HG02885 (cell line): Measurements from ENCODE around the gene IL6ST.
"Not testable (repeated sequence)": the region's sequence is repeated elsewhere in the genome, so short reads cannot be mapped to it uniquely, and the experiment has no call there.

Experiments
- ATAC-seq: cut with Tn5 transposase; IDR thresholded peaks from one replicate; pipeline ENCODE4 v1.9.1; 2021; ENCODE audit warnings: mild to moderate bottlenecking; ENCODE audit not compliant: unreplicated experiment, poor library complexity

Gene IL6ST

GRCh38 chr5:55973296-55973695 lies 21.5 kb downstream of the IL6ST start:
- ATAC-seq: no peak

DNA sequence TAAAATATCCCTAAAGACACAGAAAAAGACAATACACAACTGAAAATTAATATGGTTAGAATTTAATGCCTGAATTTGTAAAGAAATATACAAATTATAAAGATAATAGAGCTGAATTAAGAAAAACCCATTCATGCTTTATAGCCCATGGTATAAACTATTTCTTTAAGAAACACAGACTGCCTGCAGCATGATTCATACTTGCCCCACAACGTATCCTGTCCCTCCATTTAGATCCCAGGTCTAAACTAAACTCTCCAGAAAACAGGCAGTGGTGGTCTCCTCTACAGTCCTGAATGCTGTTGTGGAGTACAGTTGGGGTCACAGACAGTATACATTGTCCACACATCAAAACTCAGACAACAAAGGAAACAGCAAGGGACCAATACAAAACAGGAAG lies 24.8 kb downstream of the IL6ST start:
- no peak for ATAC-seq

- no peak for ATAC-seq
Measured at GRCh38 chr5:55966284-55966683, 28.5 kb downstream of the IL6ST start.

- ATAC-seq: no peak
Measured at GRCh38 chr5:55965525-55965924, 29.2 kb downstream of the IL6ST start.

DNA sequence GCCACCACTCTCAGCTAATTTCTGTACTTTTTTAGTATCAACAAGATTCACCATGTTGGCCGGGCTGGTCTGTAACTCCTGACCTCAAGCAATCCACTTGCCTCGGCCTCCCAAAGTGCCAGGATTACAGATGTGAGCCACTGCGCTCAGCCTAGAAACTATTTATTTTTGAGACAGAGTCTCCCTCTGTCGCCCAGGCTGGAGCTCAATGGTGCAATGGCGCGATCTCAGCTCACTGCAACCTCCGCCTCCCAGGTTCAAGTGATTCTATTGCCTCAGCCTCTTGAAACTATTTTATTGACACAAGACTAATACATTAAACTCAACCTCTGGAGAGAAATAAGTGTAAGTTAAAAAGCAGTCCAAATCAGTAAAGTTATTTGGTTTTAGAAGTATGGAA lies 34.0 kb downstream of the IL6ST start:
- no peak for ATAC-seq

DNA sequence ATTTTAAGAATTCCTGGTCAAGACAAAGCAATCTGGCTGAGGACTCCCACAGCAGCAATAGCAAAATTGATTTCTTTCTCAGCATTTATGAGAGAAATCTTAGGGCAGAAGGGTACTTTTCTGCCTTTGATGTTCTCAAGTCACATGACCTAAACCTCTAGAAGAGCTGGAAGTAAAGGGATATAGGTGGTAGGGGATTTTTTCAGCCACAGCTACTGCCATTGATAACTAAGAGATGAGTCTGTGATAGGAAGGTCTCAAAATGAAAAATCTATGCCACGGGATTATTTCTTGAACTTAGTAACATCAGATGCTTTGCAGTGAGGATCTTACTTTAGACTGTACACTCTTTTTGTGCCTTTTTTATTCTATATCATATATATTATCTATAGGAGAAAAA lies 35.6 kb downstream of the IL6ST start:
- ATAC-seq: no peak

DNA sequence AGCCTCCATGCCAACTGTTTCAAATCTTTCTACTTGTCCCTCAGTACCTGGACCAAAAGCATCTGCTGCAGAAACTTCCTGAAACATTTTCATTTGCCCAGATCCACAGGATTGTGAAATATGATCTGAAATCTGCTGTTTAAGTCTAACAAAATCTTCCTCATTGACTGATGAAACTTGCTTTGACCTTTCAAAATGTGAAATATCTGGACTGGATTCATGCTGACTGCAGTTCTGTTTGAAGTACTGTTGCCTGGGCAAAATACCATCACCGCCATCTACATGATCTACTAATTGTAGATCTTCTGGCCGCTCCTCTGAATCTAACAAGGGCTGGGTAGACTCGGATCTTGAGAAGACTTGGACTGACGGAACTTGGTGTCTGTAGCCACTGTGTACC lies 53.6 kb downstream of the IL6ST start:
- not testable (repeated sequence) for ATAC-seq

GRCh38 chr5:55937598-55937997 lies 57.2 kb downstream of the IL6ST start:
- not testable (repeated sequence) for ATAC-seq

DNA sequence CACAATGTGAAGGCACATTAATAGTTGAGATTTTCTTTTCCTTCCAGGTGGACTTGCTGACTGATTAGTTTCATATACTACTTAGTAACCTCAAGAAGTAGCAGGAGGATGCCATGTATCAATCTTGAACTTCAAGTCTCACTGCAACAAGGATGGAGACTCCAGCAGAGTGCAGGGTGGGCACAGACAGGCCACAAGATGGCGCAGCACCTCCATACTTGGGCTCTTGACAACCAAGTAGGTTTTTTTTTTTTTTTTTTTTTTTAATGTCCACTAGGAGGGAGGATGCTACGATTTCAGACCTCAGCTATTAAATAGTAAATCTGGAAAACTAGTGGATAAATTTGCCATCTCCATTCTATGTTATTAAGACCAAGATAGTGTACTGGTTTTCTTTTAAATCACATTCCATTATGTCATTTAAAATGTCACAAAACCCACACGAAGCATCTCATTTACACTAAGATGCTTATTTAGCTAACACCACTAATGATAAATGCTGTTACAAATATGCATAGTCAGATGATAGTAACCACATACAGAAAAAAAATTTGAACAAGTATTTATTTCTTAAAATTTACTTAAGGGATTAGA lies 58.6 kb downstream of the IL6ST start:
- ATAC-seq: peak; percentile 66

GRCh38 chr5:55935371-55935770 lies 59.4 kb downstream of the IL6ST start:
- ATAC-seq: no peak

GRCh38 chr5:55934720-55935119 lies 60.0 kb downstream of the IL6ST start:
- ATAC-seq: no peak

DNA sequence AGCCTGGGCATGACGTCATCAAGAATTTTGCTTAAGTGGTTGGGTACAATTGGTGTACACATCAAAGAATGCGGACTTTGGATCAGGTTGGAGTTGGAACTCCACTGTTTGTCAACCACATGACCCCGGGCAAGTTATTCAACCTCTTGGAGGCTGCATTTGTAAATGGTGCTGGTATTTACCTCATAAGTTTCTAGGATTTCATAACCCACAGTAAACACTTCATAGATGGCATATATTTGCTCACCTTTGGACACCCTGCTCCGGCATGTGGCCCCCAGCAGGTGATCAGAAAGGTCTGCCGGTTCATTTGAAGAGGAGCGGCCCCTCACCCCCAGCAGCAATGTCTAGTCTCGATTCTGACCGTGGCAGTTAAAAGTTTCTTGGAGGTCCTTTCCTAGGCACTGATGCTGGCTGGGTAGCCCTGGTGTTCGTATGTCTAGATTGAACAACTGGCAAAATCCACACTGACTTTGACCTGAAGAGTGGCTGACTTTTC lies 60.6 kb downstream of the IL6ST start:
- no peak for ATAC-seq

DNA sequence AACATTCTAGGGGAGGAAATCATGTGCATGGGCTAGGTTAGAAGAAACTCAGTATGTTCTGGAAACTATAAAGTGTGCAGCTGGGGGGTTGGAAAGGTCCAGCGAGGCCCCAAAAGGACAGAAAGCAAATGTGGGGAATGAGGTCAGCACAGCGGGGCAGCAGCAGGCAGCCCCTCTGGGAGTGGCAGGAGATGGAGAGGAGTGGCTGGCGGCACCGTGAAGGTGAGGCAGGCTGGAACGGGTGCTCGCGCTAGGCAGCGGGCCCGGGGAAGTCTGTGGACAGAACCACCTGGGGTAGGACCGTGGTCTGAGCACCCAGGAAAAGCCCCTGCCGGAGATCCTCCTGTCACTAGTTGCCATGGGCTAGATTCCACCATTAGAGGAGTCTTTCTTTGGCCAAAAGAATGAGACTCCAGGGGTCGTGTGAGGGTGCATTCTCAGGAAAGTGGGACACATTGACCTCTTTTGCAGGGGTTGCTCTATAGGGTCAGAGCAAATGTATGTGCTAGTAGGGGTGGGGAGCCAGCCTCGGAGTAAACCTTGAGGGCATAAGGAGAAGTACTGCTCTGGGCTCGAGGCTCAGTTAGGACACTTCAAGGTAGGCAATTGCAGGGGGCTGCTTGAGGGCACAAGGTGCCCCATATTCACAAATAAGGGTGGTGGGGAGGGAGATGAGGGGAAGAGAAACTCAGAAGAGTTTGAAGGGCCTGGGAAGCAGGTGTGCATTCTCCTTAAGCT lies 61.2 kb downstream of the IL6ST start:
- ATAC-seq: no peak

GRCh38 chr5:55932700-55933099 lies 62.1 kb downstream of the IL6ST start:
- no peak for ATAC-seq

DNA sequence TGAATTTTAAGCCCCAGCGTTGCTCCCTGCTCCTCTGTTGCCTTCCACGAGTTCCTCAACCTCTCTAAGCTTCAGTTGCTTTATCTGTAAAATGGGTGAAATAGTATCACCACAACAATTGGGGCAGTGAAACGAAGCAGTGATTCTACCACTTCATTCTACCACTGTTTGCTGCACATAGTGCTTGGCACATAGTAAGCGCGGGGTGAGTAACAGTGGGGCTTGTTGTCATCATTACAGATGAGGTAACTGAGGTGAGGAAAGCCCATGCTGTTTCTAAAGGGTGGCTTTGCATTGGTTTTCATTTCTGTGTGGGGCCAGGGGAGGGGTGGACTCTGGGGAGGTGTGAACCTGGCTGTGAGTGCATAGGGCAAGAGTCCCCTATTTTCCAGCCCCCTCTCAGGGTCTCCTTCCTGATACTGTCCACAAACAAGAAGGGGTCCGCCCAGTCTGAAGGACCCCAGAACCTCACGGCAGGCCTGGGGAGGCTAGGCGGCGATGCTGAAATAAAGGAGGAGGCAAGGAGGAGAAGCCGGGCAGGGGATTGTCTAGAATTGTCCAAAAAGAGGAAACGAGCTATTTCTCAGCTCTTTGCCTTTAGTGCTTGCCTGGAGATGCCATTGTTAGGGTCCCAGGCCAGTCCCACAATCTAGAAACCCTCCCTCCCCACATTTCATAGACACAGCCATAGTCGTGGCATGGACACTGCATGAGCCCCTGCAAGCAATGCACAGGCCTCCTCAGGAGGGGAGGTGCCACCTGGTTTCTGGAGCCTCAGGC lies 65.6 kb downstream of the IL6ST start:
- no peak for ATAC-seq

- no peak for ATAC-seq
Measured at GRCh38 chr5:55927861-55928655, 66.7 kb downstream of the IL6ST start.

- no peak for ATAC-seq
Measured at GRCh38 chr5:55926476-55926875, 68.3 kb downstream of the IL6ST start.

- ATAC-seq: no peak
Measured at GRCh38 chr5:55925712-55926111, 69.1 kb downstream of the IL6ST start.

DNA sequence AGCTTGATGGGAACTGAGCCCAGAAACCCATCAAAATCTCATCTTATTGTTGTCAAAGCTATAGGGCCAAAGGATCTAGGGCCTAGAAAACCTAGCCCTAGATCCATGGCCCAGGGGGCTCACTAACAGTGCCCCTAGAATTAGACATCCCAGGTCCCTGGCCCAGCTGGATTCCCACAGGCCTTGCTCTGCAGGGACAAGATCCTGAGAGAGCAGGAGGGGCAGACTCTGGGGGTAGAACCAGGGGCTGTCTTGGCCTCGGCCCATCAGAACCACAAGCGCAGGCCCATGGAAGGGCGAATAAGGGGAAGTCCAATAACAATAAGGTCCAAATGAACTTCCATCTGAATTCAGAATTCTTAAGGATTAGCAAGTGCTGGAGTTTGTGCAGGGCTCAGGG lies 69.6 kb downstream of the IL6ST start:
- ATAC-seq: no peak

DNA sequence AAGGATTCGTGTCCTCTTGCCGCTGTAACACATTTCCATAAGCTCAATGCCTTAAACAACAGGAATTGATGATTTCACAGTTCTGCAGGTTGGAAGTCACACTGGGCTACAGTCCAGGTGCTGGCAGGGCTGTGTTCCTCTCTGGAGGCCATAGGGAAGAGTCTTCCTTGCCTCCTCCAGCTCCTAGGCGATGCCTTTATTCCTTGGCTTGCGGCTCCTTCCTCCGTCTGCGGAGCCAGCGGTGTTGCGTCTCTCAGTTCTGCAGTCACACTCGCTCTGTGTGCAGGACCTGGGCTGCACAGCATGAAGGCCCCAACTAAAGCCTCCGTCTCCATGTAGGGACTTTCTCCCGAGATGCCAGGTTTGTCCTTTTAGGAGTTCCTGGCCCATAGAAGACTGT lies 70.0 kb downstream of the IL6ST start:
- ATAC-seq: no peak
